GM13977 (cell line): Measurements from ENCODE around the gene RIT2.

Experiments used
- DNase-seq: peaks from one replicate; pipeline ENCODE4 v3.0.0; 2012; ENCODE audit warnings: low spot score
- in situ Hi-C: fragments of 300-500 bp; cut with MboI; formaldehyde crosslinking; loops from one replicate; pipeline ENCODE4 v1.12.0; 2022; ENCODE audit warnings: low sequenced_read_pairs, low pct_unique_long_range_greater_than_20kb, mixed read lengths, inconsistent platforms; ENCODE audit not compliant: unreplicated experiment
- TF ChIP-seq, protein P1 (sequence below): IDR thresholded peaks from 2 replicates; pipeline ENCODE4 v1.5.1; 2012; ENCODE audit warnings: mild to moderate bottlenecking, control low read depth; ENCODE audit not compliant: insufficient read depth; ENCODE audit errors: extremely low read depth, missing control alignments

RIT2 gene

DNA sequence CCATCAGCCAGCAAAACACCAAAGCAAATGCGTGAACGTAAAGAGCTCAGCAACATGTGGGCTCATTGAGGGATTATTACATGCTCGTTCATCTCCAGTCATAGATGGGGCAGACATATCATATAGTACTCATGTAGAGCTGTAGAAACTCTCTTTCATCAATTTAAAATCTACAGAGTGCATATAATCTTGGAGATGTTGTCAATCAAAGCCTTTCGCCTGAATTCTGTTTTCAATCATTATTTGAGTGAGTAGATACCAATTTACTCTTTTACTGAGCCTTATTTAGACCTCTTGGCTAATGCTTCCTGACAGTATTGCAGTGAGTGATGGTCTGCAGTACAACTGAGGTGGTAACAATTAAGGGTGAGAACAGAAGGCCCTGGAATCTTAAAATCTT lies 7.0 kb downstream of the RIT2 start:
- in situ Hi-C loops = no loop called here
- DNase-seq = no peak
- TF ChIP-seq, protein P1, sequence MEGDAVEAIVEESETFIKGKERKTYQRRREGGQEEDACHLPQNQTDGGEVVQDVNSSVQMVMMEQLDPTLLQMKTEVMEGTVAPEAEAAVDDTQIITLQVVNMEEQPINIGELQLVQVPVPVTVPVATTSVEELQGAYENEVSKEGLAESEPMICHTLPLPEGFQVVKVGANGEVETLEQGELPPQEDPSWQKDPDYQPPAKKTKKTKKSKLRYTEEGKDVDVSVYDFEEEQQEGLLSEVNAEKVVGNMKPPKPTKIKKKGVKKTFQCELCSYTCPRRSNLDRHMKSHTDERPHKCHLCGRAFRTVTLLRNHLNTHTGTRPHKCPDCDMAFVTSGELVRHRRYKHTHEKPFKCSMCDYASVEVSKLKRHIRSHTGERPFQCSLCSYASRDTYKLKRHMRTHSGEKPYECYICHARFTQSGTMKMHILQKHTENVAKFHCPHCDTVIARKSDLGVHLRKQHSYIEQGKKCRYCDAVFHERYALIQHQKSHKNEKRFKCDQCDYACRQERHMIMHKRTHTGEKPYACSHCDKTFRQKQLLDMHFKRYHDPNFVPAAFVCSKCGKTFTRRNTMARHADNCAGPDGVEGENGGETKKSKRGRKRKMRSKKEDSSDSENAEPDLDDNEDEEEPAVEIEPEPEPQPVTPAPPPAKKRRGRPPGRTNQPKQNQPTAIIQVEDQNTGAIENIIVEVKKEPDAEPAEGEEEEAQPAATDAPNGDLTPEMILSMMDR = no peak

DNA sequence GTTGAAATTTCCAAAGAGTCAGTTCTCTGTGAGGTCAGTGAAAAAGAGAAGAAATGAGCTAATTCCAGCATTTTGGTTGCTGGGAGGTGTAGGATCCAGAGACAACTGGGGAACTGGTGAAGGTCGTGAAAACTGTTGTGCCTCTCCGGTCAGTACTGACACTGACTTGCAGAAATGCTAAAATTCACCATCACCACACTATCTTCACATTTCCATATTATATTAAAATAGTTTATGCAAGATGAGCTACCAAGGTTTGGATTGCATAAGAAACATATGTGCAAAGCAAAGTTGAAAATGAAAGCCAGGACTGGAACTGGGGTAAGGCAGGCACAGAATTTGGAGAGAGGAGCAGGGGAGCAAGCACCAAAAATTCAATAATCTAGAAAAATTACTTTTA lies 21.8 kb downstream of the RIT2 start:
- in situ Hi-C loops = no loop called here
- TF ChIP-seq, protein P1 = no peak
- DNase-seq = no peak

DNA sequence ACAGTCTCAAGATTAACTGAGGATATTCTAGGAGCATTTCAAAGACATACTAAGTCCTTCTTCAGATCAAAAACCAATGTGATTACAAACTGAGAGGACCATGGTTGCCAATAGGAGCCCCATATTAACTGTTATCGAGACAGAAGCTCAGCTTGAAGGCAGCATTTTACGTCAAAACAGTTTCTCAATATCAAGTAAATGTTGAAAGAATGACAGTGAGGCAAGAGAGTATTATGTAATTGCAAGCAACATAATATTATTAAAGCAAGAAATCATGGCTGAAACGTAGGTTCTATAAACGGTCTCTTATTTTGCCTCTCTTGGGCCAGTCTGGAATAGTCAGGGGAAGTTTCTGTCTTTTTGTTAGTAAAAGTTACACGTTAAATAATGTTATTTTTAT lies 22.9 kb downstream of the RIT2 start:
- TF ChIP-seq, protein P1 = no peak
- in situ Hi-C loops = no loop called here
- DNase-seq = no peak

DNA sequence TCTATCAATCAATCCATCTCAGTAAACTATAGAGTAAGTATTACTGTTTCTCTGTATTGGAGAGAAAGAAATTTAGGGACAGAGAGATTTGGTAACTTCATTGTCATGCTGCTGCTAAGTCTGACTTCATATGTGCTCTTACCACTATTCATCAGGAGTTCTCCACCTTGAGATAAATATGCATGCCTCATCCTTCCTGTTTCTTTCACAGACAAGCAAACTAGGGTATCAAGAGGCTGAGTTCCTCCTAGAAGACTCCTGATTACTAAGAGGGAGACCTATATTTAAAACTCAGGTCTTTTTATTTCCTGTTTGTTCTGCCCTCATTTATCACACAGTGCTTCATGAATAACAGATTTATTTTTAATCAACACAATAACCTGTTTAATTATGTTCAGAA lies 34.1 kb downstream of the RIT2 start:
- TF ChIP-seq, protein P1 = no peak
- DNase-seq = no peak
- in situ Hi-C loops = no loop called here

DNA sequence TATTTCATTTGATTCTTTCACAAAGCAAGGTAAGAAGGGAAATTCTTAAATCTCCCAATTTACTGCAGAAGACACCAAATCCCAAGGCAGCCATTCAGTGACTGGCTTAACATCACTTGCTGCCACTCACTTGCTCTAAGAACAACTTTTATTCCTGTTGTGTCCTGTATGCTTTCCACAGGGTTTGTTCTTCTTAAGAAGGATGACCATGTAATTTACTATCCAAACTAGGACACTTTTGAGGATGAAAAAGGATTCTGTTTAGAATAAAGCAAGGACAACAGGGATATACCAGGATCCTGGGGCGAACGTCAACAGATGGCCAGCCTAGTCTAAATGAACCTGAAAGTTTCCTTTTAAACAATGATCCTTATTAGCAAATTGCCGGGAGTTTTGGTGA lies 34.8 kb downstream of the RIT2 start:
- TF ChIP-seq, protein P1 = no peak
- in situ Hi-C loops = no loop called here
- DNase-seq = no peak

DNA sequence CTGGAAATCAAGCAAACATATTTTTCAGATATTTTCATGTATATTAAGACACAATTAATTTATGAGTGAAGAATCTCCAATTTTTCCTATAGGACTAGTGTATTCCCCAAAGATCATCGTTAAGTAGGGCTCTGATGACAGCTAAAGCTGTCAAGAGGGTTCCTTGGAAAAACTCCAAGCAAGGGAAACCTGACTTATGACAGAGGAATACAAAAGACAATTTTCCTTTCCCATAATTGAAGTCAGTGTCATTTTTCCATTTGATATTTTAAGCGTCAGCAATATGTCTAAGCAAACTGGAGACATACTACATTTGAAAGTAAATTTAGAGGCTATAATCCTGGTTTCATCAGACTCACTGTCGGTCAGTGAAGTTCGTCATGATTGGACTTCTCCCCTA lies 36.1 kb downstream of the RIT2 start:
- TF ChIP-seq, protein P1 = no peak
- in situ Hi-C loops = no loop called here
- no peak for DNase-seq

DNA sequence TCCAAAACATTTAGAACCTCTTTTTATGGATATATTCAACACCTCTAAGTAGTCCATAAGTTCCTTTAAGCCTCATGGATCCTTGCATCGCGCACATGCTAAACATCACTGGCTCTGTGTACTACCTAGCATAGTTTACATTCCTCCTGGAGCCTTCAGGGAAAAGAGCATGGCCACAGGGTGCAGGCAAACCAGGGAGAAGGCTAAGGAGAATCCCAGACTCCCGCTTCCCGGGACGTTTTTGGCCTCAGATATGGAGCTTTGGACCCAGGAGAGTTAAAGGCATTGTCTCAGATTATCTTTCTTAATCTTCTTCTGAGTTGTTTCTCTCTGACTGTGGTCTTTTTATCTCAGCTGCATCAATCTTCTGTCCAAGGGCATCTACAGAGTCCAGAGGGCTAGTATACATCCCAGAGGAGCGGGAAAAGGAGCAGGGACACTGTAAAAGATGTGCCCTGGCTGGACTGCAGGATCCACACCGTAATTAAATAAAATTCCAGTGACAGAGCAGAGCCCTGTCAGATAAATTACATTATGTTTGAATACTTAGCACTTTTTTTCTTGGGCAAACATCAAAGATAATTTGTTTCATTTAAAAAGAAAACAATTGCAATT lies 36.9 kb downstream of the RIT2 start:
- in situ Hi-C loops = no loop called here
- DNase-seq = no peak
- TF ChIP-seq, protein P1 = no peak
